Breast epithelium (tissue), 3 donors: ENCODE data around the gene ASIP.

Experiments
- POLR2A ChIP-seq: fragments of 450-650 bp; IDR thresholded peaks from one replicate; pipeline ENCODE4 v1.6.1; 2016; ENCODE audit warnings: antibody characterized with exemption, mild to moderate bottlenecking, moderate library complexity
- POLR2AphosphoS5 ChIP-seq, 3 donors: sonication (generic); formaldehyde crosslinking; IDR thresholded peaks; one replicate each; pipeline ENCODE4 v1.6.1; 2017; ENCODE audit warnings: antibody characterized with exemption in 3 of 3
- TF ChIP-seq, protein P1 (sequence below), 3 donors: fragments of 450-650 bp; IDR thresholded peaks; one replicate each; pipeline ENCODE4 v1.5.1; 2016 to 2017; ENCODE audit warnings: antibody characterized with exemption in 3 of 3, mild to moderate bottlenecking in 3 of 3, moderate library complexity in 3 of 3

DNA sequence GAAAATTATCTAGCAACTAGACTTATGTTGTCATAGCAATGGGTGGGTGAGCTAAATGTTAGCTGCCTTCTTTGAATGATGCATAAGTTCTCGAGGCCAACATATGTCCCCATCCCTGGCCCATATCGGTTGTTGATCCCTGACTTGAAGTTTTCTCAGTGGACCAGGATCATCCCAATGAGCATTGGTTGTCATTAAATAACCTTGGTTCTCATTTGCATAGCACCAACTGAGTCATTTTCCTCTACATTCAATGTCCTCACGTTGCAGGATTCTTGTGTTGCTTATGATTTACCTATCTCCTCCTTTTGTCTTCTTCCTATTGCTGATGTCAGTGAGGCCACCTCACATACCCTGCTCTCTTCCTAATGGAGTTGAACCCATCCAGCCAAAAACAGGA is 74.0 kb downstream of the ASIP start:
- TF ChIP-seq, protein P1, sequence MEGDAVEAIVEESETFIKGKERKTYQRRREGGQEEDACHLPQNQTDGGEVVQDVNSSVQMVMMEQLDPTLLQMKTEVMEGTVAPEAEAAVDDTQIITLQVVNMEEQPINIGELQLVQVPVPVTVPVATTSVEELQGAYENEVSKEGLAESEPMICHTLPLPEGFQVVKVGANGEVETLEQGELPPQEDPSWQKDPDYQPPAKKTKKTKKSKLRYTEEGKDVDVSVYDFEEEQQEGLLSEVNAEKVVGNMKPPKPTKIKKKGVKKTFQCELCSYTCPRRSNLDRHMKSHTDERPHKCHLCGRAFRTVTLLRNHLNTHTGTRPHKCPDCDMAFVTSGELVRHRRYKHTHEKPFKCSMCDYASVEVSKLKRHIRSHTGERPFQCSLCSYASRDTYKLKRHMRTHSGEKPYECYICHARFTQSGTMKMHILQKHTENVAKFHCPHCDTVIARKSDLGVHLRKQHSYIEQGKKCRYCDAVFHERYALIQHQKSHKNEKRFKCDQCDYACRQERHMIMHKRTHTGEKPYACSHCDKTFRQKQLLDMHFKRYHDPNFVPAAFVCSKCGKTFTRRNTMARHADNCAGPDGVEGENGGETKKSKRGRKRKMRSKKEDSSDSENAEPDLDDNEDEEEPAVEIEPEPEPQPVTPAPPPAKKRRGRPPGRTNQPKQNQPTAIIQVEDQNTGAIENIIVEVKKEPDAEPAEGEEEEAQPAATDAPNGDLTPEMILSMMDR (IDR thresholded peaks at IDR 0.05) = no peak
- TF ChIP-seq POLR2A (no peak), POLR2AphosphoS5 (IDR thresholded peaks at IDR 0.05) (no peak)
